H1 (cell line): ENCODE data around the gene LRCH1. TPM values are rescaled to one million over a fixed set of nuclear protein-coding genes. Genes with fewer than 3 reads are reported as not detected.

ENCODE experiments used
- CTCF ChIA-PET: fragments of 300-600 bp; sonication (Branson Sonifier 250); formaldehyde crosslinking; loops from one replicate; lab custom pipeline; 2021; ENCODE audit not compliant: partially characterized antibody; lab: Charles Lee
- POLR2A ChIA-PET: fragments of 300-600 bp; sonication (Branson Sonifier 250); formaldehyde crosslinking; loops from one replicate; lab custom pipeline; 2021; ENCODE audit warnings: inconsistent platforms; ENCODE audit not compliant: partially characterized antibody; lab: Charles Lee
- DNase-seq, 2 experiments: peaks; one replicate each; pipeline versions ENCODE4 v3.0.0 to v3.0.0-alpha.2; 2010 to 2022; ENCODE audit warnings: low spot score in 2 of 2, low read depth in 1 of 2, mixed read lengths in 1 of 2
- FAIRE-seq: peaks from 2 replicates; lab custom pipeline; 2011; peaks lifted over from hg19 to GRCh38; lab: Jason Lieb, UNC
- H2AFZ ChIP-seq: 2 replicates; pipeline ENCODE4 v1.8.1; 2012; ENCODE audit warnings: low read length, inconsistent platforms
- H2AK5ac ChIP-seq: 2 replicates; pipeline ENCODE4 v1.6.1; 2013; ENCODE audit warnings: low read depth, low read length
- H2BK120ac ChIP-seq: replicated peaks from 2 replicates; pipeline ENCODE3; 2013; ENCODE audit warnings: low read depth, low read length, inconsistent platforms
- H2BK12ac ChIP-seq: 2 replicates; pipeline ENCODE4 v1.6.1; 2013; ENCODE audit warnings: low read depth, low read length
- H2BK15ac ChIP-seq: 2 replicates; pipeline ENCODE4 v1.6.1; 2013; ENCODE audit warnings: low read length
- H2BK20ac ChIP-seq: 2 replicates; pipeline ENCODE4 v1.6.1; 2013; ENCODE audit warnings: low read length
- H2BK5ac ChIP-seq: 2 replicates; pipeline ENCODE4 v1.6.1; 2013; ENCODE audit warnings: low read depth, low read length
- H3K14ac ChIP-seq: 2 replicates; pipeline ENCODE4 v1.6.1; 2013; ENCODE audit warnings: inconsistent platforms; ENCODE audit not compliant: insufficient read length
- H3K18ac ChIP-seq: 2 replicates; pipeline ENCODE4 v1.6.1; 2013; ENCODE audit warnings: low read length; ENCODE audit errors: extremely low read depth
- H3K23ac ChIP-seq: 2 replicates; pipeline ENCODE4 v1.6.1; 2013; ENCODE audit warnings: inconsistent platforms; ENCODE audit not compliant: insufficient read length
- H3K23me2 ChIP-seq: 2 replicates; pipeline ENCODE4 v1.6.1; 2013; ENCODE audit warnings: low read depth, low read length
- H3K27ac ChIP-seq: 2 replicates; pipeline ENCODE4 v1.6.1; 2011; ENCODE audit warnings: low read depth, low read length, inconsistent platforms
- H3K27me3 ChIP-seq, 4 experiments: replicated peaks in 1 of 4; 1 replicate in 1 of 4; 2 replicates in 3 of 4; pipeline versions ENCODE4 v1.6.1 to v1.8.1; 2011 to 2013; ENCODE audit warnings: low read length in 3 of 4, mild to moderate bottlenecking in 3 of 4, inconsistent platforms in 2 of 4, mixed read lengths in 2 of 4, moderate library complexity in 1 of 4; ENCODE audit not compliant: control insufficient read depth in 3 of 4, insufficient read depth in 3 of 4; ENCODE audit errors: extremely low read depth in 1 of 4
- H3K36me3 ChIP-seq, 4 experiments: 2 replicates each; pipeline versions ENCODE4 v1.6.1 to v1.8.1; 2011 to 2013; ENCODE audit warnings: mild to moderate bottlenecking in 4 of 4, low read length in 3 of 4, moderate library complexity in 2 of 4, control low read depth in 1 of 4, inconsistent platforms in 1 of 4; ENCODE audit not compliant: insufficient read depth in 4 of 4, control insufficient read depth in 2 of 4
- H3K4ac ChIP-seq: replicated peaks from 2 replicates; pipeline ENCODE3; 2013; ENCODE audit warnings: low read length, low read depth, mixed read lengths, inconsistent platforms; ENCODE audit not compliant: insufficient read length
- H3K4me1 ChIP-seq, 4 experiments: replicated peaks in 1 of 4; 1 replicate in 1 of 4; 2 replicates in 3 of 4; pipeline versions ENCODE4 v1.6.1 to v1.8.1; 2011 to 2013; ENCODE audit warnings: low read length in 3 of 4, inconsistent platforms in 2 of 4, mixed read lengths in 1 of 4; ENCODE audit not compliant: insufficient read depth in 4 of 4, control insufficient read depth in 3 of 4
- H3K4me2 ChIP-seq, 2 experiments: 2 replicates each; pipeline versions ENCODE4 v1.6.1 to v1.8.1; 2011 to 2013; ENCODE audit warnings: low read depth in 2 of 2, low read length in 2 of 2, control low read depth in 1 of 2, inconsistent platforms in 1 of 2, mild to moderate bottlenecking in 1 of 2; ENCODE audit not compliant: insufficient read depth in 1 of 2
- H3K4me3 ChIP-seq, 4 experiments: fragments of 200-600, 300-600 bp in 1 of 4; sonication (generic), shearing (Covaris generic), sonication (Bioruptor Twin) in 1 of 4; 2 replicates each; pipeline versions ENCODE4 v1.5.1 to v1.8.1; 2011 to 2016; ENCODE audit warnings: low read length in 4 of 4, low read depth in 3 of 4, control low read depth in 2 of 4, inconsistent platforms in 2 of 4, mild to moderate bottlenecking in 2 of 4, mixed read lengths in 1 of 4, moderate library complexity in 1 of 4; ENCODE audit not compliant: insufficient read depth in 2 of 4; ENCODE audit errors: extremely low read depth in 1 of 4
- H3K56ac ChIP-seq: replicated peaks from 2 replicates; pipeline ENCODE3; 2013; ENCODE audit warnings: low read depth, mild to moderate bottlenecking, mixed read lengths, low read length, inconsistent platforms; ENCODE audit not compliant: insufficient read length
- H3K79me1 ChIP-seq: 2 replicates; pipeline ENCODE4 v1.6.1; 2013; ENCODE audit warnings: low read depth, low read length, control low read depth
- H3K79me2 ChIP-seq, 2 experiments: 2 replicates each; pipeline versions ENCODE4 v1.6.1 to v1.8.1; 2012 to 2013; ENCODE audit warnings: low read length in 2 of 2, mild to moderate bottlenecking in 2 of 2, inconsistent platforms in 1 of 2; ENCODE audit not compliant: insufficient read depth in 2 of 2, control insufficient read depth in 1 of 2
- H3K9ac ChIP-seq, 4 experiments: replicated peaks in 1 of 4; 1 replicate in 1 of 4; 2 replicates in 3 of 4; pipeline versions ENCODE4 v1.6.1 to v1.8.1; 2011 to 2013; ENCODE audit warnings: low read depth in 3 of 4, low read length in 3 of 4, control low read depth in 2 of 4, mild to moderate bottlenecking in 2 of 4, moderate library complexity in 2 of 4, inconsistent platforms in 1 of 4; ENCODE audit errors: extremely low read depth in 1 of 4
- H3K9me3 ChIP-seq, 2 experiments: 2 replicates each; pipeline versions ENCODE4 v1.6.1 to v1.8.1; 2012 to 2013; ENCODE audit warnings: mild to moderate bottlenecking in 2 of 2, moderate library complexity in 2 of 2, control low read depth in 1 of 2, inconsistent platforms in 1 of 2, low read depth in 1 of 2, low read length in 1 of 2, mixed read lengths in 1 of 2; ENCODE audit not compliant: insufficient read depth in 2 of 2
- H4K20me1 ChIP-seq, 2 experiments: replicated peaks in 1 of 2; 2 replicates each; pipeline versions ENCODE3 to v1.8.1; 2011 to 2013; ENCODE audit warnings: inconsistent platforms in 2 of 2, low read length in 2 of 2, mild to moderate bottlenecking in 1 of 2; ENCODE audit not compliant: insufficient read depth in 2 of 2, control insufficient read depth in 1 of 2
- H4K5ac ChIP-seq: 2 replicates; pipeline ENCODE4 v1.6.1; 2013; ENCODE audit warnings: low read length, low read depth, mixed read lengths, inconsistent platforms; ENCODE audit not compliant: insufficient read length
- H4K8ac ChIP-seq: 2 replicates; pipeline ENCODE4 v1.8.0; 2013; ENCODE audit warnings: mild to moderate bottlenecking, moderate library complexity, low read length, inconsistent platforms; ENCODE audit not compliant: insufficient read depth; ENCODE audit errors: extremely low read depth
- H4K91ac ChIP-seq: replicated peaks from 2 replicates; pipeline ENCODE3; 2013; ENCODE audit warnings: low read length, mixed read lengths, inconsistent platforms; ENCODE audit not compliant: insufficient read length
- ASH2L ChIP-seq: fragments of 200-600, 300-600 bp; sonication (generic); IDR thresholded peaks from one replicate; pipeline ENCODE4 v1.7.1; 2017; ENCODE audit warnings: low read length
- BCL11A ChIP-seq, 2 experiments: IDR thresholded peaks; one replicate each; pipeline ENCODE4 v1.6.1; 2011; ENCODE audit warnings: low read depth in 2 of 2, low read length in 2 of 2, mild to moderate bottlenecking in 2 of 2
- BRCA1 ChIP-seq: IDR thresholded peaks from 2 replicates; pipeline ENCODE4 v1.6.1; 2012; ENCODE audit warnings: low read depth, low read length, improper control_type of control experiment
- CBX5 ChIP-seq: fragments of 300-800, 300-1000 bp; sonication (generic); IDR thresholded peaks from 2 replicates; pipeline ENCODE4 v1.7.1; 2016; ENCODE audit warnings: antibody characterized with exemption, low read length, low read depth
- CTBP2 ChIP-seq: IDR thresholded peaks from 2 replicates; pipeline ENCODE4 v1.7.0; 2011; ENCODE audit warnings: borderline replicate concordance, mild to moderate bottlenecking, moderate library complexity, mixed read lengths, low read length; ENCODE audit not compliant: insufficient read depth, insufficient read length
- GTF2F1 ChIP-seq: IDR thresholded peaks from 2 replicates; pipeline ENCODE4 v1.6.1; 2012; ENCODE audit warnings: low read depth, low read length, improper control_type of control experiment, borderline replicate concordance
- JUN ChIP-seq: IDR thresholded peaks from 2 replicates; pipeline ENCODE4 v1.6.1; 2011; ENCODE audit warnings: low read depth, mild to moderate bottlenecking, improper control_type of control experiment, low read length
- JUND ChIP-seq: IDR thresholded peaks from 2 replicates; pipeline ENCODE4 v1.6.1; 2011; ENCODE audit warnings: mild to moderate bottlenecking, improper control_type of control experiment, low read length
- MAX ChIP-seq: IDR thresholded peaks from 2 replicates; pipeline ENCODE4 v1.6.1; 2012; ENCODE audit warnings: inconsistent platforms
- NANOG ChIP-seq: IDR thresholded peaks from 2 replicates; pipeline ENCODE4 v1.6.1; 2011; ENCODE audit warnings: low read length, low read depth, mild to moderate bottlenecking, inconsistent platforms; ENCODE audit not compliant: insufficient read depth, poor library complexity, severe bottlenecking
- POLR2A ChIP-seq, 2 experiments: IDR thresholded peaks; 1 replicate in 1 of 2; 2 replicates in 1 of 2; pipeline ENCODE4 v1.6.1; 2011; ENCODE audit warnings: low read depth in 2 of 2, low read length in 2 of 2, mild to moderate bottlenecking in 2 of 2; ENCODE audit errors: control extremely low read depth in 1 of 2
- SIX5 ChIP-seq: IDR thresholded peaks from 2 replicates; pipeline ENCODE4 v1.6.1; 2011; ENCODE audit warnings: mild to moderate bottlenecking, low read depth, low read length
- SRF ChIP-seq: IDR thresholded peaks from 2 replicates; pipeline ENCODE4 v1.6.1; 2011; ENCODE audit warnings: mild to moderate bottlenecking, low read depth, low read length, moderate library complexity
- SUZ12 ChIP-seq: fragments of 200-600 bp; sonication (generic); IDR thresholded peaks from 2 replicates; pipeline ENCODE4 v1.6.1; 2012; ENCODE audit warnings: mild to moderate bottlenecking, inconsistent platforms, low read length, moderate library complexity, mixed read lengths
- TAF1 ChIP-seq: IDR thresholded peaks from 2 replicates; pipeline ENCODE4 v1.6.1; 2011; ENCODE audit warnings: mild to moderate bottlenecking, low read depth, low read length
- YY1 ChIP-seq: IDR thresholded peaks from 2 replicates; pipeline ENCODE4 v1.6.1; 2011; ENCODE audit warnings: low read depth, mild to moderate bottlenecking, low read length
- polyA plus RNA-seq, 7 experiments: library from polyadenylated mRNA; depleted of rRNA in 3 of 7; stranded (reverse) in 5 of 7; unstranded in 2 of 7; fragments of >200 nt in 5 of 7; fragments of 200-250 nt in 2 of 7; gene quantifications; 1 replicate in 5 of 7; 2 replicates in 1 of 7; 4 replicates in 1 of 7; pipeline versions ENCODE4 v1.2.1 to v1.2.3, GENCODE V29; 2011 to 2013; ENCODE audit warnings: missing spikeins in 2 of 7, mixed read lengths in 2 of 7
- total RNA-seq: library from RNA; stranded (reverse); fragmentation: NEBNext Ultra II Directional; extraction: Animal tissue kit (Norgen Biotek cat#: 25700); gene quantifications from 2 replicates; pipeline ENCODE4 v1.2.1, GENCODE V29; 2021

LRCH1 gene
- total and polyA plus RNA-seq, 2 of the 8 experiments (the other 6 are each of a cell fraction or from before 2014, with no cell fraction given): 3.0 to 10.1 TPM

GRCh38 chr13:46665248-46665632, 112.3 kb downstream of the LRCH1 start:
- Histone ChIP-seq H2BK12ac (no peak overlapping the region), H4K20me1 (peaks cover 0 to 1% of the 10 kb centered on the region in 2 experiments), H3K9me3 (no peaks in the 10 kb centered on the region), H3K4me3 (no peak overlapping the region), H3K4me1 (peaks cover 3 to 28% (median 13%) of the 10 kb centered on the region in 4 experiments), H3K36me3 (no peaks in the 10 kb centered on the region), H2BK120ac (no peak overlapping the region), H2AFZ (no peak overlapping the region), H4K8ac (no peak overlapping the region), H3K23ac (no peak overlapping the region), H3K18ac (no peak overlapping the region), H3K4me2 (peak overlapping the region in 1 of 2 experiments; percentile 35; a peak in 1 of 4 replicates), H2BK5ac (no peak overlapping the region), H3K56ac (no peak overlapping the region), H3K14ac (no peak overlapping the region), H3K4ac (no peak overlapping the region), H2AK5ac (0 out of 2 replicates have a peak overlapping the region, but pooled peaks have one; percentile 43), H2BK15ac (no peak overlapping the region), H3K79me1 (no peaks in the 10 kb centered on the region; the same call in 1 of the 2 replicates), H3K27me3 (no peaks in the 10 kb centered on the region), H3K27ac (no peak overlapping the region), H4K91ac (no peak overlapping the region), H4K5ac (no peak overlapping the region), H3K9ac (no peak overlapping the region), H3K79me2 (peaks cover 0 to 15% of the 10 kb centered on the region in 2 experiments; a peak in 2 of 4 replicates), H3K23me2 (no peaks in the 10 kb centered on the region; the same call in 1 of the 2 replicates), H2BK20ac (no peak overlapping the region)
- ChIA-PET CTCF (interaction anchor here (1.1 to 2.2 kb wide), 2 partner anchors 16 to 56 kb away, joined by 3 to 6 read pairs; no protein-coding TSS in a partner anchor), POLR2A (interaction anchor here (0.8 to 1.7 kb wide), 2 partner anchors 53 to 75 kb away, joined by 3 read pairs; no protein-coding TSS in a partner anchor)
- DNase-seq (no peak), FAIRE-seq (no peak)
- TF ChIP-seq CBX5: no peak
- TF ChIP-seq CTBP2: no peak
- TF ChIP-seq BCL11A (IDR thresholded peaks at IDR 0.05; ENCODE audit: low read depth in 2 of 2, low read length in 2 of 2): no peak
- no peak for TF ChIP-seq SIX5
- no peak for TF ChIP-seq SRF
- TF ChIP-seq MAX: no peak
- TF ChIP-seq SUZ12: no peak
- no peak for TF ChIP-seq JUN
- no peak for TF ChIP-seq BRCA1
- TF ChIP-seq ASH2L: no peak
- TF ChIP-seq POLR2A (IDR thresholded peaks at IDR 0.05; ENCODE audit: control extremely low read depth in 1 of 2, low read depth in 2 of 2, low read length in 2 of 2): no peak
- TF ChIP-seq NANOG: no peak
- no peak for TF ChIP-seq JUND
- no peak for TF ChIP-seq GTF2F1
- no peak for TF ChIP-seq TAF1
- TF ChIP-seq YY1: no peak
